Endothelial cell of umbilical vein (primary cell): ENCODE results near the gene ANP32E. TPM values are rescaled to one million over a fixed set of nuclear protein-coding genes. Genes with fewer than 3 reads are reported as not detected.
"Not testable (repeated sequence)": the region's sequence is repeated elsewhere in the genome, so short reads cannot be mapped to it uniquely, and the experiment has no call there.

ENCODE experiments used
- BruUV-seq: library from RNA; stranded (reverse); fragments of 400-500 nt; replicated peaks from 2 replicates; lab custom pipeline; 2021; lab: Mats Ljungman, UMichigan
- CTCF ChIA-PET: fragments of 300-600, 350-600 bp; sonication (Branson Sonifier 250); formaldehyde crosslinking; loops from one replicate; lab custom pipeline; 2021; ENCODE audit warnings: antibody characterized with exemption, inconsistent platforms; lab: Charles Lee
- POLR2A ChIA-PET: fragments of 300-600, 350-600 bp; sonication (Branson Sonifier 250); formaldehyde crosslinking; loops from one replicate; lab custom pipeline; 2021; ENCODE audit warnings: antibody characterized with exemption, inconsistent platforms; lab: Charles Lee
- DNase-seq: peaks from one replicate; pipeline ENCODE4 v3.0.0-alpha.2; 2011; ENCODE audit warnings: low read depth, low spot score
- FAIRE-seq: peaks from 2 replicates; lab custom pipeline; 2011; peaks lifted over from hg19 to GRCh38; lab: Jason Lieb, UNC
- H2AFZ ChIP-seq: 2 replicates; pipeline ENCODE4 v1.6.0; 2012; ENCODE audit warnings: low read depth, low read length, control low read depth, inconsistent platforms
- H3K27ac ChIP-seq: 2 replicates; pipeline ENCODE4 v1.5.1; 2011; ENCODE audit warnings: low read depth, mild to moderate bottlenecking, control low read depth, low read length, moderate library complexity; ENCODE audit not compliant: insufficient read depth
- H3K27me3 ChIP-seq, 2 experiments: 2 replicates each; pipeline versions ENCODE4 v1.6.0 to v1.6.1; 2011; ENCODE audit warnings: low read length in 2 of 2, mixed read lengths in 1 of 2; ENCODE audit not compliant: control insufficient read depth in 2 of 2, insufficient read depth in 2 of 2
- H3K36me3 ChIP-seq, 2 experiments: 2 replicates in 1 of 2; 3 replicates in 1 of 2; pipeline ENCODE4 v1.5.1; 2011; ENCODE audit warnings: low read length in 2 of 2, mild to moderate bottlenecking in 1 of 2, moderate library complexity in 1 of 2; ENCODE audit not compliant: control insufficient read depth in 2 of 2, insufficient read depth in 2 of 2; ENCODE audit errors: extremely low read depth in 1 of 2
- H3K4me1 ChIP-seq: 3 replicates; pipeline ENCODE4 v1.5.1; 2011; ENCODE audit warnings: mild to moderate bottlenecking, low read length; ENCODE audit not compliant: control insufficient read depth, insufficient read depth; ENCODE audit errors: extremely low read depth
- H3K4me2 ChIP-seq: 2 replicates; pipeline ENCODE4 v1.6.1; 2011; ENCODE audit warnings: low read length, control low read depth, mixed read lengths; ENCODE audit not compliant: insufficient read depth
- H3K4me3 ChIP-seq, 3 experiments: fragments of 200-600 bp in 1 of 3; sonication (generic), shearing (Covaris generic) in 1 of 3; replicated peaks in 1 of 3; 2 replicates each; pipeline ENCODE4 v1.5.1; 2011 to 2016; ENCODE audit warnings: control low read depth in 3 of 3, low read length in 3 of 3, mild to moderate bottlenecking in 2 of 3, inconsistent platforms in 1 of 3, low read depth in 1 of 3, moderate library complexity in 1 of 3; ENCODE audit not compliant: insufficient read depth in 1 of 3
- H3K79me2 ChIP-seq: 2 replicates; pipeline ENCODE4 v1.6.0; 2012; ENCODE audit warnings: low read length, inconsistent platforms; ENCODE audit not compliant: control insufficient read depth, insufficient read depth
- H3K9ac ChIP-seq: replicated peaks from 2 replicates; pipeline ENCODE3; 2011; ENCODE audit warnings: low read length, control low read depth; ENCODE audit not compliant: insufficient read depth; ENCODE audit errors: extremely low read depth
- H3K9me1 ChIP-seq: replicated peaks from 3 replicates; pipeline ENCODE4 v1.6.0; 2011; ENCODE audit warnings: mild to moderate bottlenecking, low read length; ENCODE audit not compliant: control insufficient read depth, insufficient read depth; ENCODE audit errors: extremely low read depth
- H3K9me3 ChIP-seq: replicated peaks from 2 replicates; pipeline ENCODE4 v1.5.1; 2012; ENCODE audit warnings: low read length, inconsistent platforms; ENCODE audit not compliant: control insufficient read depth, insufficient read depth
- H4K20me1 ChIP-seq: replicated peaks from 2 replicates; pipeline ENCODE3; 2011; ENCODE audit warnings: mild to moderate bottlenecking, low read length; ENCODE audit not compliant: control insufficient read depth, insufficient read depth; ENCODE audit errors: extremely low read depth
- EZH2 ChIP-seq: IDR thresholded peaks from 2 replicates; pipeline ENCODE4 v1.6.1; 2012; ENCODE audit warnings: borderline replicate concordance, low read depth, mild to moderate bottlenecking, moderate library complexity, low read length, inconsistent platforms; ENCODE audit not compliant: severe bottlenecking
- FOS ChIP-seq: IDR thresholded peaks from 2 replicates; pipeline ENCODE4 v1.6.1; 2011; ENCODE audit warnings: mild to moderate bottlenecking, low read length, moderate library complexity, borderline replicate concordance; ENCODE audit not compliant: insufficient read depth
- GATA2 ChIP-seq: IDR thresholded peaks from 2 replicates; pipeline ENCODE4 v1.7.0; 2011; ENCODE audit warnings: low read depth, mild to moderate bottlenecking, moderate library complexity, mixed read lengths, low read length; ENCODE audit not compliant: insufficient read length, insufficient read depth
- JUN ChIP-seq: IDR thresholded peaks from 2 replicates; pipeline ENCODE4 v1.6.1; 2011; ENCODE audit warnings: borderline replicate concordance, low read depth; ENCODE audit not compliant: insufficient read length, insufficient read depth
- MAX ChIP-seq: IDR thresholded peaks from 2 replicates; pipeline ENCODE4 v1.6.1; 2011; ENCODE audit not compliant: insufficient read depth, insufficient read length
- MYC ChIP-seq: IDR thresholded peaks from one replicate; pipeline ENCODE4 v1.6.1; 2011; ENCODE audit warnings: mild to moderate bottlenecking, low read depth, low read length
- POLR2A ChIP-seq: IDR thresholded peaks from 2 replicates; pipeline ENCODE4 v1.6.1; 2012; ENCODE audit warnings: low read depth, mild to moderate bottlenecking, control low read depth, low read length
- POLR2AphosphoS5 ChIP-seq: IDR thresholded peaks from 2 replicates; pipeline ENCODE4 v1.6.1; 2012; ENCODE audit warnings: low read depth, mild to moderate bottlenecking, control low read depth, low read length, moderate library complexity; ENCODE audit not compliant: insufficient read depth
- dilution Hi-C: fragments of 300-500 bp; cut with MboI; formaldehyde crosslinking; loops from one replicate; pipeline ENCODE4 v1.15.0; 2019; ENCODE audit warnings: low sequenced_read_pairs; ENCODE audit not compliant: extremely low pct_ligation_motif_present
- intact Hi-C: fragments of 100-400 bp; cut with micrococcal nuclease; formaldehyde crosslinking; loops from one replicate; pipeline ENCODE4 v1.10.0; 2022
- polyA plus RNA-seq, 4 experiments: library from polyadenylated mRNA; depleted of rRNA in 3 of 4; stranded (reverse) in 3 of 4; unstranded in 1 of 4; fragments of >200 nt; gene quantifications; 2 replicates each; pipeline versions ENCODE4 v1.2.1 to v1.2.3, GENCODE V29; 2011 to 2012; ENCODE audit warnings: missing spikeins in 1 of 4
- total RNA-seq: library from RNA; stranded (reverse); gene quantifications from 2 replicates; pipeline ENCODE4 v1.2.3, GENCODE V29; 2021
- TF ChIP-seq, protein P1 (sequence below), 2 donors: IDR thresholded peaks; 1 replicate in 1 of 2; 2 replicates in 1 of 2; pipeline ENCODE4 v1.5.1; 2011; ENCODE audit warnings: low read length in 2 of 2, mild to moderate bottlenecking in 2 of 2, moderate library complexity in 2 of 2, control low read depth in 1 of 2, inconsistent platforms in 1 of 2, low read depth in 1 of 2; ENCODE audit not compliant: insufficient read depth in 1 of 2; ENCODE audit errors: extremely low read depth in 1 of 2

ANP32E gene
- total and polyA plus RNA-seq, 2 donors (not counting 3 experiments of a cell fraction or from before 2014, with no cell fraction given): 6.8 to 53.4 TPM

GRCh38 chr1:150237746-150238145 lies 1.8 kb upstream of the ANP32E start:
- Histone ChIP-seq H3K4me2 (no peak overlapping the region), H3K27me3 (no peaks in the 10 kb centered on the region), H4K20me1 (no peaks in the 10 kb centered on the region), H3K4me3 (no peak overlapping the region), H3K9me3 (no peaks in the 10 kb centered on the region), H3K9ac (no peak overlapping the region), H3K36me3 (no peaks in the 10 kb centered on the region), H2AFZ (no peak overlapping the region), H3K9me1 (no peaks in the 10 kb centered on the region), H3K4me1 (peaks cover 11% of the 10 kb centered on the region), H3K79me2 (peaks cover 30% of the 10 kb centered on the region), H3K27ac (no peak overlapping the region)
- DNase-seq (no peak), FAIRE-seq (no peak)
- dilution Hi-C loops (no loop called here), intact Hi-C loops (loop anchor here (5.0 to 10.0 kb wide), 2 partner anchors 130 to 957 kb away; partner anchors contain the start of genes PIP5K1A and VPS72)
- BruUV-seq: no TSS peak
- POLR2A ChIA-PET: no interaction called here
- TF ChIP-seq POLR2AphosphoS5 (no peak), FOS (no peak), MYC (no peak), GATA2 (no peak), MAX (no peak), EZH2 (no peak), JUN (no peak), POLR2A (no peak)
- TF ChIP-seq, protein P1, sequence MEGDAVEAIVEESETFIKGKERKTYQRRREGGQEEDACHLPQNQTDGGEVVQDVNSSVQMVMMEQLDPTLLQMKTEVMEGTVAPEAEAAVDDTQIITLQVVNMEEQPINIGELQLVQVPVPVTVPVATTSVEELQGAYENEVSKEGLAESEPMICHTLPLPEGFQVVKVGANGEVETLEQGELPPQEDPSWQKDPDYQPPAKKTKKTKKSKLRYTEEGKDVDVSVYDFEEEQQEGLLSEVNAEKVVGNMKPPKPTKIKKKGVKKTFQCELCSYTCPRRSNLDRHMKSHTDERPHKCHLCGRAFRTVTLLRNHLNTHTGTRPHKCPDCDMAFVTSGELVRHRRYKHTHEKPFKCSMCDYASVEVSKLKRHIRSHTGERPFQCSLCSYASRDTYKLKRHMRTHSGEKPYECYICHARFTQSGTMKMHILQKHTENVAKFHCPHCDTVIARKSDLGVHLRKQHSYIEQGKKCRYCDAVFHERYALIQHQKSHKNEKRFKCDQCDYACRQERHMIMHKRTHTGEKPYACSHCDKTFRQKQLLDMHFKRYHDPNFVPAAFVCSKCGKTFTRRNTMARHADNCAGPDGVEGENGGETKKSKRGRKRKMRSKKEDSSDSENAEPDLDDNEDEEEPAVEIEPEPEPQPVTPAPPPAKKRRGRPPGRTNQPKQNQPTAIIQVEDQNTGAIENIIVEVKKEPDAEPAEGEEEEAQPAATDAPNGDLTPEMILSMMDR (IDR thresholded peaks at IDR 0.05; ENCODE audit: extremely low read depth in 1 of 2, insufficient read depth in 1 of 2, low read depth in 1 of 2, low read length in 2 of 2): no peak
- CTCF ChIA-PET: no interaction called here

DNA sequence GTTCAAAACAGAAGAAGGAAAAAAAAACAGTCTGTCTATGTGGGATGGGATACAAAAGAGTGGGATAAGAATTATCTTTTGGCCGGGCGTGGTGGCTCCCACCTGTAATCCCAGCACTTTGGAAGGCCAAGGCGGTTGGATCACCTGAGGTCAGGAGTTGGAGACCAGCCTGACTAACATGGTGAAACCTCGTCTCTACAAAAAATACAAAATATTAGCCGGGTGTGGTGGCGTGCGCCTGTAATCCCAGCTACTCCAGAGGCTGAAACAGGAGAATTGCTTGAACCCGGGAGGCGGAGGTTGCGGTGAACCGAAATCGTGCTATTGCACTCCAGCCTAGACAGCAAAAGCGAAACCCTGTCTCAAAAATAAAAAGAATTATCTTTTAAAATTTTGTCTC lies 1.3 kb upstream of the ANP32E start:
- H3K4me2 ChIP-seq, CTCF ChIA-PET, H2AFZ ChIP-seq, FAIRE-seq, H3K9me1 ChIP-seq, H3K4me3 ChIP-seq, H4K20me1 ChIP-seq, POLR2A ChIA-PET, H3K27me3 ChIP-seq, BruUV-seq, H3K27ac ChIP-seq, H3K36me3 ChIP-seq, dilution Hi-C loops, H3K9ac ChIP-seq, H3K9me3 ChIP-seq, DNase-seq: not testable (repeated sequence)
- Histone ChIP-seq H3K79me2 (peaks cover 32% of the 10 kb centered on the region), H3K4me1 (peaks cover 11% of the 10 kb centered on the region)
- intact Hi-C loops: loop anchor here (5.0 to 10.0 kb wide), 2 partner anchors 130 to 958 kb away; partner anchors contain the start of genes PIP5K1A and VPS72
